ENCODE measurements around the gene STX5. TPM values are rescaled to one million over a fixed set of nuclear protein-coding genes. Genes with fewer than 3 reads are reported as not detected.

Gene STX5
- total and polyA plus RNA-seq, 9 of the 15 experiments (the other 6 are each of a cell fraction or from before 2014, with no cell fraction given): 2.8 to 28.6 (median 23.7) TPM

DNA sequence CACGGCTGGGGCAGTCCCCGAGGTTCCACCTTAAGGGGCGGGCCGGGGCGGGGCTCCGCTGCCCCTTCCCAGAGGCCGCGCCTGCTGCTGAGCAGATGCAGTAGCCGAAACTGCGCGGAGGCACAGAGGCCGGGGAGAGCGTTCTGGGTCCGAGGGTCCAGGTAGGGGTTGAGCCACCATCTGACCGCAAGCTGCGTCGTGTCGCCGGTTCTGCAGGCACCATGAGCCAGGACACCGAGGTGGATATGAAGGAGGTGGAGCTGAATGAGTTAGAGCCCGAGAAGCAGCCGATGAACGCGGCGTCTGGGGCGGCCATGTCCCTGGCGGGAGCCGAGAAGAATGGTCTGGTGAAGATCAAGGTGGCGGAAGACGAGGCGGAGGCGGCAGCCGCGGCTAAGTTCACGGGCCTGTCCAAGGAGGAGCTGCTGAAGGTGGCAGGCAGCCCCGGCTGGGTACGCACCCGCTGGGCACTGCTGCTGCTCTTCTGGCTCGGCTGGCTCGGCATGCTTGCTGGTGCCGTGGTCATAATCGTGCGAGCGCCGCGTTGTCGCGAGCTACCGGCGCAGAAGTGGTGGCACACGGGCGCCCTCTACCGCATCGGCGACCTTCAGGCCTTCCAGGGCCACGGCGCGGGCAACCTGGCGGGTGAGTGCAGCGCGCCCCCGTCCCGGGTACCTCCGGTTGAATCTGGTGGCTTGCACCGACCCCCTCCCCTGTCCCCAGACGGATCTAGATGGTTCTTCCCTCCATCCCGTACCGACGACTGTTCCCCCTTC, 49.1 kb upstream of the STX5 start, which contains the start of gene SLC3A2 (continued):
- TF ChIP-seq, protein P1, sequence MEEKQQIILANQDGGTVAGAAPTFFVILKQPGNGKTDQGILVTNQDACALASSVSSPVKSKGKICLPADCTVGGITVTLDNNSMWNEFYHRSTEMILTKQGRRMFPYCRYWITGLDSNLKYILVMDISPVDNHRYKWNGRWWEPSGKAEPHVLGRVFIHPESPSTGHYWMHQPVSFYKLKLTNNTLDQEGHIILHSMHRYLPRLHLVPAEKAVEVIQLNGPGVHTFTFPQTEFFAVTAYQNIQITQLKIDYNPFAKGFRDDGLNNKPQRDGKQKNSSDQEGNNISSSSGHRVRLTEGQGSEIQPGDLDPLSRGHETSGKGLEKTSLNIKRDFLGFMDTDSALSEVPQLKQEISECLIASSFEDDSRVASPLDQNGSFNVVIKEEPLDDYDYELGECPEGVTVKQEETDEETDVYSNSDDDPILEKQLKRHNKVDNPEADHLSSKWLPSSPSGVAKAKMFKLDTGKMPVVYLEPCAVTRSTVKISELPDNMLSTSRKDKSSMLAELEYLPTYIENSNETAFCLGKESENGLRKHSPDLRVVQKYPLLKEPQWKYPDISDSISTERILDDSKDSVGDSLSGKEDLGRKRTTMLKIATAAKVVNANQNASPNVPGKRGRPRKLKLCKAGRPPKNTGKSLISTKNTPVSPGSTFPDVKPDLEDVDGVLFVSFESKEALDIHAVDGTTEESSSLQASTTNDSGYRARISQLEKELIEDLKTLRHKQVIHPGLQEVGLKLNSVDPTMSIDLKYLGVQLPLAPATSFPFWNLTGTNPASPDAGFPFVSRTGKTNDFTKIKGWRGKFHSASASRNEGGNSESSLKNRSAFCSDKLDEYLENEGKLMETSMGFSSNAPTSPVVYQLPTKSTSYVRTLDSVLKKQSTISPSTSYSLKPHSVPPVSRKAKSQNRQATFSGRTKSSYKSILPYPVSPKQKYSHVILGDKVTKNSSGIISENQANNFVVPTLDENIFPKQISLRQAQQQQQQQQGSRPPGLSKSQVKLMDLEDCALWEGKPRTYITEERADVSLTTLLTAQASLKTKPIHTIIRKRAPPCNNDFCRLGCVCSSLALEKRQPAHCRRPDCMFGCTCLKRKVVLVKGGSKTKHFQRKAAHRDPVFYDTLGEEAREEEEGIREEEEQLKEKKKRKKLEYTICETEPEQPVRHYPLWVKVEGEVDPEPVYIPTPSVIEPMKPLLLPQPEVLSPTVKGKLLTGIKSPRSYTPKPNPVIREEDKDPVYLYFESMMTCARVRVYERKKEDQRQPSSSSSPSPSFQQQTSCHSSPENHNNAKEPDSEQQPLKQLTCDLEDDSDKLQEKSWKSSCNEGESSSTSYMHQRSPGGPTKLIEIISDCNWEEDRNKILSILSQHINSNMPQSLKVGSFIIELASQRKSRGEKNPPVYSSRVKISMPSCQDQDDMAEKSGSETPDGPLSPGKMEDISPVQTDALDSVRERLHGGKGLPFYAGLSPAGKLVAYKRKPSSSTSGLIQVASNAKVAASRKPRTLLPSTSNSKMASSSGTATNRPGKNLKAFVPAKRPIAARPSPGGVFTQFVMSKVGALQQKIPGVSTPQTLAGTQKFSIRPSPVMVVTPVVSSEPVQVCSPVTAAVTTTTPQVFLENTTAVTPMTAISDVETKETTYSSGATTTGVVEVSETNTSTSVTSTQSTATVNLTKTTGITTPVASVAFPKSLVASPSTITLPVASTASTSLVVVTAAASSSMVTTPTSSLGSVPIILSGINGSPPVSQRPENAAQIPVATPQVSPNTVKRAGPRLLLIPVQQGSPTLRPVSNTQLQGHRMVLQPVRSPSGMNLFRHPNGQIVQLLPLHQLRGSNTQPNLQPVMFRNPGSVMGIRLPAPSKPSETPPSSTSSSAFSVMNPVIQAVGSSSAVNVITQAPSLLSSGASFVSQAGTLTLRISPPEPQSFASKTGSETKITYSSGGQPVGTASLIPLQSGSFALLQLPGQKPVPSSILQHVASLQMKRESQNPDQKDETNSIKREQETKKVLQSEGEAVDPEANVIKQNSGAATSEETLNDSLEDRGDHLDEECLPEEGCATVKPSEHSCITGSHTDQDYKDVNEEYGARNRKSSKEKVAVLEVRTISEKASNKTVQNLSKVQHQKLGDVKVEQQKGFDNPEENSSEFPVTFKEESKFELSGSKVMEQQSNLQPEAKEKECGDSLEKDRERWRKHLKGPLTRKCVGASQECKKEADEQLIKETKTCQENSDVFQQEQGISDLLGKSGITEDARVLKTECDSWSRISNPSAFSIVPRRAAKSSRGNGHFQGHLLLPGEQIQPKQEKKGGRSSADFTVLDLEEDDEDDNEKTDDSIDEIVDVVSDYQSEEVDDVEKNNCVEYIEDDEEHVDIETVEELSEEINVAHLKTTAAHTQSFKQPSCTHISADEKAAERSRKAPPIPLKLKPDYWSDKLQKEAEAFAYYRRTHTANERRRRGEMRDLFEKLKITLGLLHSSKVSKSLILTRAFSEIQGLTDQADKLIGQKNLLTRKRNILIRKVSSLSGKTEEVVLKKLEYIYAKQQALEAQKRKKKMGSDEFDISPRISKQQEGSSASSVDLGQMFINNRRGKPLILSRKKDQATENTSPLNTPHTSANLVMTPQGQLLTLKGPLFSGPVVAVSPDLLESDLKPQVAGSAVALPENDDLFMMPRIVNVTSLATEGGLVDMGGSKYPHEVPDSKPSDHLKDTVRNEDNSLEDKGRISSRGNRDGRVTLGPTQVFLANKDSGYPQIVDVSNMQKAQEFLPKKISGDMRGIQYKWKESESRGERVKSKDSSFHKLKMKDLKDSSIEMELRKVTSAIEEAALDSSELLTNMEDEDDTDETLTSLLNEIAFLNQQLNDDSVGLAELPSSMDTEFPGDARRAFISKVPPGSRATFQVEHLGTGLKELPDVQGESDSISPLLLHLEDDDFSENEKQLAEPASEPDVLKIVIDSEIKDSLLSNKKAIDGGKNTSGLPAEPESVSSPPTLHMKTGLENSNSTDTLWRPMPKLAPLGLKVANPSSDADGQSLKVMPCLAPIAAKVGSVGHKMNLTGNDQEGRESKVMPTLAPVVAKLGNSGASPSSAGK (IDR thresholded peaks at IDR 0.05): peak; percentile 81
- TF ChIP-seq KDM2B (CRISPR knock-in tag; IDR thresholded peaks at IDR 0.05) (0 out of 2 replicates have a peak, but pooled peaks have one; percentile 43), SFPQ (IDR thresholded peaks at IDR 0.05; ENCODE audit: low read depth, low read length) (no peak), CHD1 (IDR thresholded peaks at IDR 0.05; ENCODE audit: low read length) (peak; percentile 98), ZNF766 (CRISPR knock-in tag; conservative IDR thresholded peaks at IDR 0.05) (0 out of 2 replicates have a peak, but pooled peaks have one; percentile 0), ZNF274 (IDR thresholded peaks at IDR 0.05; ENCODE audit: borderline replicate concordance, low read depth, low read length) (no peak), CHCHD3 (CRISPR knock-in tag; IDR thresholded peaks at IDR 0.05) (peak; percentile 81; the same call in 1 of the 2 replicates), ZFPM2 (CRISPR knock-in tag; IDR thresholded peaks at IDR 0.05) (0 out of 2 replicates have a peak, but pooled peaks have one; percentile 44)
- TF ChIP-seq, protein P2, sequence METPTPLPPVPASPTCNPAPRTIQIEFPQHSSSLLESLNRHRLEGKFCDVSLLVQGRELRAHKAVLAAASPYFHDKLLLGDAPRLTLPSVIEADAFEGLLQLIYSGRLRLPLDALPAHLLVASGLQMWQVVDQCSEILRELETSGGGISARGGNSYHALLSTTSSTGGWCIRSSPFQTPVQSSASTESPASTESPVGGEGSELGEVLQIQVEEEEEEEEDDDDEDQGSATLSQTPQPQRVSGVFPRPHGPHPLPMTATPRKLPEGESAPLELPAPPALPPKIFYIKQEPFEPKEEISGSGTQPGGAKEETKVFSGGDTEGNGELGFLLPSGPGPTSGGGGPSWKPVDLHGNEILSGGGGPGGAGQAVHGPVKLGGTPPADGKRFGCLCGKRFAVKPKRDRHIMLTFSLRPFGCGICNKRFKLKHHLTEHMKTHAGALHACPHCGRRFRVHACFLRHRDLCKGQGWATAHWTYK (CRISPR knock-in tag; IDR thresholded peaks at IDR 0.05): peak; percentile 91
- TF ChIP-seq, protein P3, sequence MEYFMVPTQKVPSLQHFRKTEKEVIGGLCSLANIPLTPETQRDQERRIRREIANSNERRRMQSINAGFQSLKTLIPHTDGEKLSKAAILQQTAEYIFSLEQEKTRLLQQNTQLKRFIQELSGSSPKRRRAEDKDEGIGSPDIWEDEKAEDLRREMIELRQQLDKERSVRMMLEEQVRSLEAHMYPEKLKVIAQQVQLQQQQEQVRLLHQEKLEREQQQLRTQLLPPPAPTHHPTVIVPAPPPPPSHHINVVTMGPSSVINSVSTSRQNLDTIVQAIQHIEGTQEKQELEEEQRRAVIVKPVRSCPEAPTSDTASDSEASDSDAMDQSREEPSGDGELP (CRISPR knock-in tag; IDR thresholded peaks at IDR 0.05; ENCODE audit: borderline replicate concordance): peak; percentile 79

Measured in K562 (cell line).